Retinal pigment epithelial cell (primary cell): ENCODE measurements around the gene CELSR1.

ENCODE experiments used
- DNase-seq: peaks from one replicate; pipeline ENCODE4 v3.0.0-alpha.2; 2010; ENCODE audit warnings: low read depth
- H3K4me3 ChIP-seq: 2 replicates; pipeline ENCODE4 v1.5.1; 2011; ENCODE audit warnings: mild to moderate bottlenecking, low read length, control low read depth, moderate library complexity
- CTCF ChIP-seq: conservative IDR thresholded peaks from 2 replicates; pipeline ENCODE4 v1.5.1; 2011; ENCODE audit warnings: low read depth, low read length, control low read depth, inconsistent platforms

Gene CELSR1

GRCh38 chr22:46451741-46452140, 85.7 kb downstream of the CELSR1 start:
- DNase-seq, result no peak
- H3K4me3 ChIP-seq, result no peak overlapping the region
- TF ChIP-seq CTCF, result no peak

GRCh38 chr22:46450931-46451561, 86.4 kb downstream of the CELSR1 start:
- DNase-seq, result no peak
- no peak for TF ChIP-seq CTCF
- H3K4me3 ChIP-seq, result no peak overlapping the region

- DNase-seq, result no peak
- no peak overlapping the region for H3K4me3 ChIP-seq
- TF ChIP-seq CTCF, result no peak
Measured at GRCh38 chr22:46449974-46450745, 87.3 kb downstream of the CELSR1 start.

- DNase-seq, result no peak
- TF ChIP-seq CTCF, result no peak
- no peak overlapping the region for H3K4me3 ChIP-seq
Measured at GRCh38 chr22:46449116-46449691, 88.2 kb downstream of the CELSR1 start.

- DNase-seq, result no peak
- H3K4me3 ChIP-seq, result no peak overlapping the region
- TF ChIP-seq CTCF, result no peak
Measured at GRCh38 chr22:46448333-46448732, 89.1 kb downstream of the CELSR1 start.

GRCh38 chr22:46447906-46448305, 89.5 kb downstream of the CELSR1 start:
- no peak for DNase-seq
- no peak overlapping the region for H3K4me3 ChIP-seq
- TF ChIP-seq CTCF, result no peak
